Measurements from ENCODE around the gene GRAP.
"Not testable (repeated sequence)": the region's sequence is repeated elsewhere in the genome, so short reads cannot be mapped to it uniquely, and the experiment has no call there.

The GRAP gene

GRCh38 chr17:19022128-19022527, 24.6 kb downstream of the GRAP start:
- no peaks in the 10 kb centered on the region for H3K36me3 ChIP-seq (ENCODE audit: control insufficient read depth in 2 of 2, insufficient read depth in 1 of 2, low read length in 2 of 2)
- TF ChIP-seq ZNF214 (tag by site-specific recombination; IDR thresholded peaks at IDR 0.05; ENCODE audit: borderline replicate concordance) (no peak), ZNF302 (tag by site-specific recombination; IDR thresholded peaks at IDR 0.05; ENCODE audit: low read depth) (no peak), GFI1B (tag by site-specific recombination; IDR thresholded peaks at IDR 0.05) (no peak), ZNF335 (tag by site-specific recombination; conservative IDR thresholded peaks at IDR 0.05) (no peak), SCRT2 (tag by site-specific recombination; IDR thresholded peaks at IDR 0.05) (no peak), GLIS1 (tag by site-specific recombination; IDR thresholded peaks at IDR 0.05) (no peak)
- TF ChIP-seq, protein P1, sequence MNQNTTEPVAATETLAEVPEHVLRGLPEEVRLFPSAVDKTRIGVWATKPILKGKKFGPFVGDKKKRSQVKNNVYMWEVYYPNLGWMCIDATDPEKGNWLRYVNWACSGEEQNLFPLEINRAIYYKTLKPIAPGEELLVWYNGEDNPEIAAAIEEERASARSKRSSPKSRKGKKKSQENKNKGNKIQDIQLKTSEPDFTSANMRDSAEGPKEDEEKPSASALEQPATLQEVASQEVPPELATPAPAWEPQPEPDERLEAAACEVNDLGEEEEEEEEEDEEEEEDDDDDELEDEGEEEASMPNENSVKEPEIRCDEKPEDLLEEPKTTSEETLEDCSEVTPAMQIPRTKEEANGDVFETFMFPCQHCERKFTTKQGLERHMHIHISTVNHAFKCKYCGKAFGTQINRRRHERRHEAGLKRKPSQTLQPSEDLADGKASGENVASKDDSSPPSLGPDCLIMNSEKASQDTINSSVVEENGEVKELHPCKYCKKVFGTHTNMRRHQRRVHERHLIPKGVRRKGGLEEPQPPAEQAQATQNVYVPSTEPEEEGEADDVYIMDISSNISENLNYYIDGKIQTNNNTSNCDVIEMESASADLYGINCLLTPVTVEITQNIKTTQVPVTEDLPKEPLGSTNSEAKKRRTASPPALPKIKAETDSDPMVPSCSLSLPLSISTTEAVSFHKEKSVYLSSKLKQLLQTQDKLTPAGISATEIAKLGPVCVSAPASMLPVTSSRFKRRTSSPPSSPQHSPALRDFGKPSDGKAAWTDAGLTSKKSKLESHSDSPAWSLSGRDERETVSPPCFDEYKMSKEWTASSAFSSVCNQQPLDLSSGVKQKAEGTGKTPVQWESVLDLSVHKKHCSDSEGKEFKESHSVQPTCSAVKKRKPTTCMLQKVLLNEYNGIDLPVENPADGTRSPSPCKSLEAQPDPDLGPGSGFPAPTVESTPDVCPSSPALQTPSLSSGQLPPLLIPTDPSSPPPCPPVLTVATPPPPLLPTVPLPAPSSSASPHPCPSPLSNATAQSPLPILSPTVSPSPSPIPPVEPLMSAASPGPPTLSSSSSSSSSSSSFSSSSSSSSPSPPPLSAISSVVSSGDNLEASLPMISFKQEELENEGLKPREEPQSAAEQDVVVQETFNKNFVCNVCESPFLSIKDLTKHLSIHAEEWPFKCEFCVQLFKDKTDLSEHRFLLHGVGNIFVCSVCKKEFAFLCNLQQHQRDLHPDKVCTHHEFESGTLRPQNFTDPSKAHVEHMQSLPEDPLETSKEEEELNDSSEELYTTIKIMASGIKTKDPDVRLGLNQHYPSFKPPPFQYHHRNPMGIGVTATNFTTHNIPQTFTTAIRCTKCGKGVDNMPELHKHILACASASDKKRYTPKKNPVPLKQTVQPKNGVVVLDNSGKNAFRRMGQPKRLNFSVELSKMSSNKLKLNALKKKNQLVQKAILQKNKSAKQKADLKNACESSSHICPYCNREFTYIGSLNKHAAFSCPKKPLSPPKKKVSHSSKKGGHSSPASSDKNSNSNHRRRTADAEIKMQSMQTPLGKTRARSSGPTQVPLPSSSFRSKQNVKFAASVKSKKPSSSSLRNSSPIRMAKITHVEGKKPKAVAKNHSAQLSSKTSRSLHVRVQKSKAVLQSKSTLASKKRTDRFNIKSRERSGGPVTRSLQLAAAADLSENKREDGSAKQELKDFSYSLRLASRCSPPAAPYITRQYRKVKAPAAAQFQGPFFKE (tag by site-specific recombination; IDR thresholded peaks at IDR 0.05; ENCODE audit: borderline replicate concordance), result no peak
- no peak overlapping the region for H3K27ac ChIP-seq (ENCODE audit: extremely low read depth, low read depth, low read length)
- H3K4me1 ChIP-seq (ENCODE audit: control insufficient read depth, insufficient read depth, low read length), result no peaks in the 10 kb centered on the region
- CTCF ChIA-PET, result interaction anchor here (0.9 to 4.8 kb wide), 4 partner anchors 53 to 396 kb away, joined by 3 to 31 read pairs (median 5); no protein-coding TSS in a partner anchor
- POLR2A ChIA-PET, result interaction anchor here (1.7 kb wide), 2 partner anchors 17 to 21 kb away, joined by 3 to 5 read pairs; partner anchors contain the start of gene FAM83G
- no peaks in the 10 kb centered on the region for H3K9me3 ChIP-seq (ENCODE audit: control insufficient read depth, insufficient read depth, low read depth, low read length)
- H3K4me3 ChIP-seq (ENCODE audit: low read depth, low read length), result no peak overlapping the region

- TF ChIP-seq ZNF174 (tag by site-specific recombination; IDR thresholded peaks at IDR 0.05), result no peak
- no peak for TF ChIP-seq ZNF2 (tag by site-specific recombination; IDR thresholded peaks at IDR 0.05)
- TF ChIP-seq ZXDB (tag by site-specific recombination; IDR thresholded peaks at IDR 0.05), result no peak
- peak; percentile 6; the same call in 1 of the 2 replicates for TF ChIP-seq SCRT2 (tag by site-specific recombination; IDR thresholded peaks at IDR 0.05)
- peak; percentile 31; the same call in 1 of the 2 replicates for TF ChIP-seq SP2 (tag by site-specific recombination; IDR thresholded peaks at IDR 0.05)
- no peak for TF ChIP-seq ZBTB20 (tag by site-specific recombination; IDR thresholded peaks at IDR 0.05)
- TF ChIP-seq ZFP3 (tag by site-specific recombination; IDR thresholded peaks at IDR 0.05; ENCODE audit: low read depth), result no peak
- TF ChIP-seq ZNF664 (tag by site-specific recombination; IDR thresholded peaks at IDR 0.05), result no peak
- Histone ChIP-seq H3K27ac (ENCODE audit: extremely low read depth, low read depth, low read length) (no peak overlapping the region), H3K36me3 (ENCODE audit: control insufficient read depth in 2 of 2, insufficient read depth in 1 of 2, low read length in 2 of 2) (no peaks in the 10 kb centered on the region), H3K4me1 (ENCODE audit: control insufficient read depth, insufficient read depth, low read length) (no peaks in the 10 kb centered on the region), H3K4me3 (ENCODE audit: low read depth, low read length) (no peak overlapping the region), H3K9me3 (ENCODE audit: control insufficient read depth, insufficient read depth, low read depth, low read length) (no peaks in the 10 kb centered on the region)
- ChIA-PET POLR2A (interaction anchor here (1.7 kb wide), 2 partner anchors 17 to 21 kb away, joined by 3 to 5 read pairs; partner anchors contain the start of gene FAM83G), CTCF (interaction anchor here (0.7 to 4.8 kb wide), 3 partner anchors 19 to 396 kb away, joined by 3 to 31 read pairs (median 4); no protein-coding TSS in a partner anchor)
Measured at GRCh38 chr17:19021622-19022083, 25.1 kb downstream of the GRAP start.

DNA sequence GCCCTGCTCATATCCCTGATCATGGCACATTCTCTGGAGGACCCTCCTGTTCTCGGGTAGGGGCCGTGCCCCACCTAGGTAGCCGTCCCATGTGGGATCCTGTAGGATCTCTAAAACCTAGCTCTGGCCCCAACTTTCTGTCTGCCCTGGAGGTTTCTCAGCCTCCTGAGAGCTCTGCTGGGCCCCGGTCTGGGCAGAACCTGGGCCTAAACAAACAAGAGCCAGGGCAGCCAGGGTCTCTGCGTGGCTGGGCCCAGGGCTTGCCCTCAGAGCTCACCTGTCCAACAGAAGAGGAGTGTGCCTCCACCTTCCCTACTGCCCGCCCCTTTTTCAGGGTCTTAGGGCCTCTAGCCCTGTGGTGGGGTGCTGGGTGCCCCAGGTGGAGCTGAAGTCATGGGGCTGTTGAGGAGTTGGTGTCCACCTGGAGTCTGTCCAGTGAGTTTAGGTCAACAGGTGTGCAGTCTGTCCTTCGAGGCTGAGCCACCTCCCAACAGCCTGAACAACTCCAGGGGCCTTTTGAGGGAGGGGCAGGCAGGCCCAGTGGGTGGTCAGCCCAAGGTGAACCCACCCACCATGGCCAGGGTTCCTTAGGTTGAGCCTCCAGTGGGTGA, 25.6 kb downstream of the GRAP start:
- not testable (repeated sequence) for H3K36me3 ChIP-seq (ENCODE audit: control insufficient read depth in 2 of 2, insufficient read depth in 1 of 2, low read length in 2 of 2); H3K9me3 ChIP-seq (ENCODE audit: control insufficient read depth, insufficient read depth, low read depth, low read length); H3K27ac ChIP-seq (ENCODE audit: extremely low read depth, low read depth, low read length); H3K4me3 ChIP-seq (ENCODE audit: low read depth, low read length); H3K4me1 ChIP-seq (ENCODE audit: control insufficient read depth, insufficient read depth, low read length)
- peak; percentile 43; the same call in 1 of the 2 replicates for TF ChIP-seq SCRT1 (tag by site-specific recombination; IDR thresholded peaks at IDR 0.05; ENCODE audit: borderline replicate concordance)
- TF ChIP-seq SCRT2 (tag by site-specific recombination; IDR thresholded peaks at IDR 0.05), result peak; percentile 78
- CTCF ChIA-PET, result interaction anchor here (0.7 to 4.8 kb wide), 2 partner anchors 18 to 61 kb away, joined by 3 to 31 read pairs; no protein-coding TSS in a partner anchor
- POLR2A ChIA-PET, result interaction anchor here (1.7 kb wide), 1 partner anchor 20 kb away, joined by 3 read pairs; no protein-coding TSS in a partner anchor

Data from HEK293 (cell line).